Upper lobe of right lung (tissue), 1 donor: ENCODE measurements around the gene KCNN1. TPM values are rescaled to one million over a fixed set of nuclear protein-coding genes. Genes with fewer than 3 reads are reported as not detected.
"Not testable (repeated sequence)": the region's sequence is repeated elsewhere in the genome, so short reads cannot be mapped to it uniquely, and the experiment has no call there.

ENCODE experiments used
- ATAC-seq: fragments of 200-7000 bp; cut with Tn5 transposase; one replicate; pipeline ENCODE4 v1.9.1; 2020; ENCODE audit warnings: mild to moderate bottlenecking, moderate library complexity
- DNase-seq: peaks from one replicate; pipeline ENCODE4 v3.0.0-alpha.2; 2020
- H3K27ac ChIP-seq: fragments of 200-600 bp; one replicate; pipeline ENCODE4 v1.8.0; 2022
- H3K27me3 ChIP-seq: fragments of 200-600 bp; one replicate; pipeline ENCODE4 v1.8.0; 2022; ENCODE audit warnings: mild to moderate bottlenecking
- H3K36me3 ChIP-seq: fragments of 200-600 bp; one replicate; pipeline ENCODE4 v1.8.0; 2022
- H3K4me1 ChIP-seq: fragments of 200-600 bp; one replicate; pipeline ENCODE4 v1.8.0; 2022
- H3K4me3 ChIP-seq: fragments of 200-600 bp; one replicate; pipeline ENCODE4 v1.8.0; 2022; ENCODE audit warnings: mild to moderate bottlenecking
- H3K9me3 ChIP-seq: fragments of 200-600 bp; one replicate; pipeline ENCODE4 v1.8.0; 2022
- intact Hi-C: fragments of 100-400 bp; cut with DNase I; formaldehyde crosslinking; loops from one replicate; pipeline ENCODE4 v1.11.0; 2022
- total RNA-seq: library from RNA; stranded (reverse); fragmentation: NEBNext Ultra II Directional; extraction: Animal tissue kit (Norgen Biotek cat#: 25700); gene quantifications from one replicate; pipeline ENCODE4 v1.2.1, GENCODE V29; 2021
- TF ChIP-seq, protein P1 (sequence below): fragments of 200-600 bp; IDR thresholded peaks from one replicate; pipeline ENCODE4 v1.8.0; 2022; ENCODE audit warnings: antibody characterized with exemption
- donor health status: DM: no; HTN: yes; CAD: no; lungs with severe emphysema.

KCNN1 gene
- total RNA-seq, 1 donor from 2014 or later: not detected

- intact Hi-C loops: loop anchor here (5.0 to 10.0 kb wide), 2 partner anchors 63 to 125 kb away; partner anchors contain the start of gene SLC5A5
- H3K4me3 ChIP-seq: peak overlapping the region; percentile 90
- peak; percentile 63 for DNase-seq
These were observed 33.0 kb downstream of the KCNN1 start for GRCh38 chr19:17999684-18000479.

GRCh38 chr19:18000480-18000914 is 33.6 kb downstream of the KCNN1 start:
- TF ChIP-seq, protein P1, sequence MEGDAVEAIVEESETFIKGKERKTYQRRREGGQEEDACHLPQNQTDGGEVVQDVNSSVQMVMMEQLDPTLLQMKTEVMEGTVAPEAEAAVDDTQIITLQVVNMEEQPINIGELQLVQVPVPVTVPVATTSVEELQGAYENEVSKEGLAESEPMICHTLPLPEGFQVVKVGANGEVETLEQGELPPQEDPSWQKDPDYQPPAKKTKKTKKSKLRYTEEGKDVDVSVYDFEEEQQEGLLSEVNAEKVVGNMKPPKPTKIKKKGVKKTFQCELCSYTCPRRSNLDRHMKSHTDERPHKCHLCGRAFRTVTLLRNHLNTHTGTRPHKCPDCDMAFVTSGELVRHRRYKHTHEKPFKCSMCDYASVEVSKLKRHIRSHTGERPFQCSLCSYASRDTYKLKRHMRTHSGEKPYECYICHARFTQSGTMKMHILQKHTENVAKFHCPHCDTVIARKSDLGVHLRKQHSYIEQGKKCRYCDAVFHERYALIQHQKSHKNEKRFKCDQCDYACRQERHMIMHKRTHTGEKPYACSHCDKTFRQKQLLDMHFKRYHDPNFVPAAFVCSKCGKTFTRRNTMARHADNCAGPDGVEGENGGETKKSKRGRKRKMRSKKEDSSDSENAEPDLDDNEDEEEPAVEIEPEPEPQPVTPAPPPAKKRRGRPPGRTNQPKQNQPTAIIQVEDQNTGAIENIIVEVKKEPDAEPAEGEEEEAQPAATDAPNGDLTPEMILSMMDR: no peak
- peaks cover 19% of the 10 kb centered on the region for H3K4me1 ChIP-seq
- no peak for ATAC-seq
- peak overlapping the region; percentile 90 for H3K4me3 ChIP-seq
- H3K9me3 ChIP-seq: no peaks in the 10 kb centered on the region
- H3K27ac ChIP-seq: peak overlapping the region; percentile 91
- intact Hi-C loops: no loop called here
- no peaks in the 10 kb centered on the region for H3K36me3 ChIP-seq
- H3K27me3 ChIP-seq: no peaks in the 10 kb centered on the region
- no peak for DNase-seq

More at GRCh38 chr19:17999684-18000479, 33.0 kb downstream of the KCNN1 start:
- Histone ChIP-seq H3K27me3 (no peaks in the 10 kb centered on the region), H3K36me3 (no peaks in the 10 kb centered on the region), H3K9me3 (no peaks in the 10 kb centered on the region), H3K4me1 (peaks cover 19% of the 10 kb centered on the region), H3K27ac (peak overlapping the region; percentile 91)
- no peak for ATAC-seq
- TF ChIP-seq, protein P1: no peak

GRCh38 chr19:18000915-18001776 is 34.2 kb downstream of the KCNN1 start:
- H3K4me3 ChIP-seq: peak overlapping the region; percentile 90
- DNase-seq (peak; percentile 96), ATAC-seq (peak; percentile 89)
- intact Hi-C loops: no loop called here
- TF ChIP-seq, protein P1: no peak
- no peaks in the 10 kb centered on the region for H3K9me3 ChIP-seq
- peaks cover 19% of the 10 kb centered on the region for H3K4me1 ChIP-seq
- peak overlapping the region; percentile 91 for H3K27ac ChIP-seq
- H3K27me3 ChIP-seq: no peaks in the 10 kb centered on the region
- no peaks in the 10 kb centered on the region for H3K36me3 ChIP-seq

GRCh38 chr19:18001777-18002345 is 35.0 kb downstream of the KCNN1 start:
- Histone ChIP-seq H3K36me3 (no peaks in the 10 kb centered on the region), H3K4me1 (peaks cover 21% of the 10 kb centered on the region), H3K4me3 (peak overlapping the region; percentile 90), H3K9me3 (no peaks in the 10 kb centered on the region), H3K27me3 (no peaks in the 10 kb centered on the region), H3K27ac (peak overlapping the region; percentile 91)
- TF ChIP-seq, protein P1: no peak
- no peak for DNase-seq
- intact Hi-C loops: no loop called here
- no peak for ATAC-seq

- Histone ChIP-seq H3K27me3 (no peaks in the 10 kb centered on the region), H3K9me3 (no peaks in the 10 kb centered on the region), H3K27ac (peak overlapping the region; percentile 91), H3K4me3 (peak overlapping the region; percentile 90), H3K36me3 (no peaks in the 10 kb centered on the region), H3K4me1 (peaks cover 22% of the 10 kb centered on the region)
- ATAC-seq (peak; percentile 15), DNase-seq (peak; percentile 80)
- TF ChIP-seq, protein P1: no peak
- intact Hi-C loops: no loop called here
These were observed 35.5 kb downstream of the KCNN1 start for GRCh38 chr19:18002347-18002850.

- H3K4me3 ChIP-seq, H3K27ac ChIP-seq, H3K27me3 ChIP-seq, DNase-seq, ATAC-seq, H3K9me3 ChIP-seq: not testable (repeated sequence)
- Histone ChIP-seq H3K36me3 (peaks cover 23% of the 10 kb centered on the region), H3K4me1 (peaks cover 25% of the 10 kb centered on the region)
- intact Hi-C loops: loop anchor here (2.0 kb wide), 1 partner anchor 53 kb away; no protein-coding TSS in a partner anchor
These were observed 38.8 kb downstream of the KCNN1 start for GRCh38 chr19:18005750-18006149.
